Measurements from ENCODE around the gene CEACAM16. TPM values are rescaled to one million over a fixed set of nuclear protein-coding genes. Genes with fewer than 3 reads are reported as not detected.

Gene CEACAM16
- total RNA-seq, 1 donor from 2014 or later, result under 0.01 TPM

GRCh38 chr19:44759083-44759804 lies 60.3 kb downstream of the CEACAM16 start:
- DNase-seq (ENCODE audit: low read depth in 2 of 2), result no peak

Other genes with a start within 250 kb of the CEACAM16 start
- gene ZNF180, start 198.6 kb upstream of the CEACAM16 start, total RNA-seq, result 4.4 and 5.8 TPM in 2 replicates
- not detected in 2 replicates for gene CEACAM20, start 169.5 kb upstream of the CEACAM16 start, total RNA-seq
- gene IGSF23, start 85.6 kb upstream of the CEACAM16 start, total RNA-seq, result 0.22 TPM in 1 of 2 replicates, not detected in the other
- 54.9 and 69.4 TPM in 2 replicates for gene PVR, start 55.2 kb upstream of the CEACAM16 start, total RNA-seq
- gene CEACAM19, start 27.7 kb upstream of the CEACAM16 start, total RNA-seq, result 0.44 and 1.2 TPM in 2 replicates
- 0.99 and 2.0 TPM in 2 replicates for gene BCL3, start 49.6 kb downstream of the CEACAM16 start, total RNA-seq
- gene CBLC, start 78.7 kb downstream of the CEACAM16 start, total RNA-seq, result not detected in 2 replicates
- gene BCAM, start 110.0 kb downstream of the CEACAM16 start, total RNA-seq, result 11.8 and 34.3 TPM in 2 replicates
- 85.4 and 118 TPM in 2 replicates for gene NECTIN2, start 147.1 kb downstream of the CEACAM16 start, total RNA-seq
- 31.5 and 33.6 TPM in 2 replicates for gene TOMM40, start 192.1 kb downstream of the CEACAM16 start, total RNA-seq
- 1.3 and 2.4 TPM in 2 replicates for gene APOE, start 206.6 kb downstream of the CEACAM16 start, total RNA-seq
- gene APOC1, start 215.5 kb downstream of the CEACAM16 start, total RNA-seq, result 0.60 and 1.3 TPM in 2 replicates
- gene APOC4, start 243.1 kb downstream of the CEACAM16 start, total RNA-seq, result not detected in 2 replicates
- not detected in 2 replicates for gene APOC2, start 246.9 kb downstream of the CEACAM16 start, total RNA-seq

All from lung microvascular endothelial cell (primary cell).